Fibroblast of skin of right quadriceps (primary cell): ENCODE results near the gene TIMM29.
"Not testable (repeated sequence)": the region's sequence is repeated elsewhere in the genome, so short reads cannot be mapped to it uniquely, and the experiment has no call there.

ENCODE experiments used
- DNase-seq: peaks from one replicate; pipeline ENCODE4 v3.0.0-alpha.2; 2013

Gene TIMM29

DNA sequence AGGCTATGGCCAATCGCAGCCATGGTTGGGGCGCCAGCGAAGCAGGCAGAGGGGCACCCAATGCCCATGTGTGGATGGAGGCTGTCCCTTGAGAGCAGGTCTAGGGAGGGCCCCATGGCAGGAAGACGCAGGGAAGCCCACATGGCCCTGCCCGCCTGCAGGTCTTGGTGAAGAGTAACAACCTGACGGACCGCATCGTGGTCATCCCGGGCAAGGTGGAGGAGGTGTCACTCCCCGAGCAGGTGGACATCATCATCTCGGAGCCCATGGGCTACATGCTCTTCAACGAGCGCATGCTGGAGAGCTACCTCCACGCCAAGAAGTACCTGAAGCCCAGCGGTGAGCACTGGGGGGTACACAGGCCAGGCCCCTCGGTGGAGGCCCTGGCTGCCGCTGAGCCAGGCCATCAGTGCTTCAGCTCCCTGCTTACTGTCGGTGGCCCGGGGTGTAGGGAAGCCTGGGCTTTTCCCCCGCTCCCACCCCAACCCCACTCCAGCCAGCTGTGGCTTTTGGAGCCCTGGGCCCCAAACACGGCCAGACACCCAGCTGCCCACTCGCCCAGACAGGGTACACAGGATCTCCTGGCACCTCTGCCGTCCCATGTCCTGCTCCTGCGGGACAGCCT is 14.8 kb upstream of the TIMM29 start:
- DNase-seq, result no peak

DNA sequence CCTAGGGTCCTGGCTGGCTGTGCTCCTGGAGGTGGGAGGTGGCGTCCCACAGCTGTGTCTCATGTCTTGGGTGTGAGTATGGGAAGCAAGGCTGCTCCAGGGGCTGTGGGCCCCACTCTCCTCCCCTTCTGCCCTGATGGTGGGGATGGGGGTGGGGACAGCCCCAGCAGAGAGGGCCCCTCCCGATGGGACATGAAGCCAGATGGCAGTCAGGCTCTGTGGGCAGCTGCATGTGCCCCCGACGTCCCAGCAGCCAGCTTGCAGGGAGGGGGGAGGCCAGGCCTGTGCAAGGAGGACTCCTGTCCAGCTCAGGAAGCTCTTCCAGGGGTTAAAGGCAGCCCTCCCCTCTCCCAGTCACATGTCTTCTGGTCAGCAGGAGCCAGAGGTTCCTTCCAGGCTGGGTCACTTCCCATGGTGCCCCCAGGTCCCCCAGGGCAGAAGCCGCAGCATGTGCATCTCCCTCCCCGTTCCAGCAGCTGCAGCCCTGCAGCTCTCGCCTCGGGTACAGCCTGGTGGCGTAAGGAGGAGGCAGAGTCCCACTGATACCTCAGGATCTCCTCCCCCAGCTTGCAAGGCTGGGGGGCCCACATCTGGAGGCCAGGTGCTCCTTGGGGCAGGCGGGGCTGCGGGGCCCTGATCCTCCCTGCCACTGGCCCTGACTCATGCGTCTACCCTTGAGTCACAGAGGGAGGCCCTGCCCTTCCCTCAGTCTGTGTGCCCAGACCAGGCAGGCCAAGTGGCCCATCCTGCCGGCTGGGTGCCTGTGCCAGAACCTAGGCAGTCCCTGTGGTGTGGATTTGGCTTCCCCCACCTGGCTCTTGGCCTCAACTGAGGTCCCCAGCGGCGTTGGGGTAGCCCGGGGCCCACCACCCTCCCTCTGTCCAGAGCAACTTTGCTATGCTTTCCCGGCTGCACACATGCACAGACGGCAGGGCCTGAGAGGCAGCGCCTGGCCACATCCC is 13.2 kb upstream of the TIMM29 start:
- peak; percentile 81 for DNase-seq

DNA sequence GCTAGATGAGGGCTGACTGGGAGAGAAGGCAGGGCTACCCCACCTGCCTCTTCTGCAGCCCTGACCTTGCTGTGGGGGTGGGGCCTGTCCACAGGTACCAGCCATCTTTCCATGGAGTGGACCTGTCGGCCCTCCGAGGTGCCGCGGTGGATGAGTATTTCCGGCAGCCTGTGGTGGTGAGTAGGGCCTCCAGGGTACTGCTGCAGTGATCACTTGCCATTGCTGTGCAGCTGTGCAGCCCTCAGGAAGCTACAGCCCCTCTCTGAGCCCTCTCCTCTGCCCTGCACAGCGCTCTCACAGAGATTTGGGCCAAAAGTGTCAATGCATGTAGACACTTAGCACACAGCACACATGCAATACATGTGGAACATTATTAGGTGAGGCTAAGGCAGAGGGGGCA is 12.0 kb upstream of the TIMM29 start:
- no peak for DNase-seq

DNA sequence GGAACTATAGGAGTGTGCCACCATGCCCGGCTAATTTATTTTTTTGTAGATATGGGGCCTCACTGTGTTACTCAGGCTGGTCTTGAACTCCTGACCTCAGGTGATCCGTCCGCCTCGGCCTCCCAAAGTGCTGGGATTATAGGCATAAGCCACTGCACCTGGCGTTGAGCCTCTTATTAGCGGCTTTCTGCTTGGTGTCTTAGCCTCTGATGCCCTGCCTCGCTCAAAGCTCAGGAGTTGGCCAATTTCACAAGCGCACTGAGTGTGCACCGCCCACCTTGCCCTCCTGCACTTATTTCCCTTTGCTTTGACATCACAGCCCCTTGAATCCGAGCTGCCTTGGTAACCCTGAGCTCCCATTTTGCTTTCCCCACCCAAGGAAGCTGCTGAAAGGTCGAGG is 10.3 kb upstream of the TIMM29 start:
- no peak for DNase-seq

DNA sequence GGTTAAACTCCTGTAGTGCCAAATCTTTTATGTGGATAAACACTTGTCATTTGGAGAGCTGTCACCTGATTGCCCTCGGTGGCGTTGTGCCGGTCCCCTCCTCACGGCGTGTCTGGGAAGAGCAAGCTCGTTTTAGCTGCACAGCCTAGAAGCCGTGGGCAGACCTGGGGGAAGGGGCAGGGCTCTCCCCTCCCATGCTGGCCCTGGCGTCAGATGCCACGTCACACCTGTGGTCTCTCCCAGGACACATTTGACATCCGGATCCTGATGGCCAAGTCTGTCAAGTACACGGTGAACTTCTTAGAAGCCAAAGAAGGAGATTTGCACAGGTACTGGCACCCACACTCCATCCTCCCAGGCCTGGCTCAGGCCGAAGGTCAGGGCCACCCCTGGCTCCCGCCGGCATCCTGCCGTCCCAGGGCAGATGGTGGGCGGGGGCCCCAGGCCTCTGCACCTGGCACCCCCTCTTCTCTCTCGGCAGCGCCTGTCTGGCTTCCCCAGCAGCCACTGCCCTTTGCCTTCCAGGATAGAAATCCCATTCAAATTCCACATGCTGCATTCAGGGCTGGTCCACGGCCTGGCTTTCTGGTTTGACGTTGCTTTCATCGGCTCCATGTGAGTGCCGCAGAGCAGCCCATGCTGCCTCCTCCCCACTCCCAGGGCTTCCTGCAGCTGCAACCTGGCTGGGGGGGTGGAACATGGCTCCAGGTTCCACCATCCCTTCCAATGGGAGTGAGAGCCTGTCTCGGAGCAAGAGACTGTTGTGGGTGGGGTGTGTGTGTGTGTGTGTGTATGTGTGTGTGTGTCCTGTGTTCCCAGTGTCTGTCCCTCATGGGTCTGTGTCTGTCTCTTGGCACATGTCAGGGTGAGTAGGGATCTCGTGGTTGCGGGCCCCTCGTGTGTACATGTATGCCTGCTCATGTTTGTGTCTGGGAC is 9.0 kb upstream of the TIMM29 start:
- DNase-seq, result no peak

DNA sequence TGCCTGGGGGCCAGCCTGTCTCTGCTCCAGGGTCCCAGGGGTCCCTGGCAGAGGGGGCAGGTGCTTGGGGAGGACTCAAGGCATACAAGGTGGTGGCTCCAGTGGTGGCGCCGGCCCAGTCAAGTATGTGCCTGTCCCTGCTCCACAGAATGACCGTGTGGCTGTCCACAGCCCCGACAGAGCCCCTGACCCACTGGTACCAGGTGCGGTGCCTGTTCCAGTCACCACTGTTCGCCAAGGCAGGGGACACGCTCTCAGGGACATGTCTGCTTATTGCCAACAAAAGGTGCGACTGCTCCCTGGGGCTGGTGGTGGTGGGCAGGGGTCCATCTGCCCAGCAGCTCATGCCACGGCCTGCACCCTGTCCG is 8.3 kb upstream of the TIMM29 start:
- no peak for DNase-seq

DNA sequence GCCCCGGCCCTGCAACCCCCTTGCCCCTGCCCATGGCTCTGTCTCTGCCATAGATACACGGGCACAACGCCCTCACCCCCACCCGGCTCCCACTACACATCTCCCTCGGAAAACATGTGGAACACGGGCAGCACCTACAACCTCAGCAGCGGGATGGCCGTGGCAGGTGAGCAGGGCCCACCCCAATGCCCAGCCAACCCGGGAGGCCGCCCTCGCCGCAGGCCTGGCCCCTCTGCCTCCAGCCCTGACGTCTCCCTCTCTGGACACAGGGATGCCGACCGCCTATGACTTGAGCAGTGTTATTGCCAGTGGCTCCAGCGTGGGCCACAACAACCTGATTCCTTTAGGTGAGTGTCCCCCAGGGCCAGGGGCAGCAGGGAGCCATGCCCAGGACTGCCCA is 7.8 kb upstream of the TIMM29 start:
- no peak for DNase-seq

DNA sequence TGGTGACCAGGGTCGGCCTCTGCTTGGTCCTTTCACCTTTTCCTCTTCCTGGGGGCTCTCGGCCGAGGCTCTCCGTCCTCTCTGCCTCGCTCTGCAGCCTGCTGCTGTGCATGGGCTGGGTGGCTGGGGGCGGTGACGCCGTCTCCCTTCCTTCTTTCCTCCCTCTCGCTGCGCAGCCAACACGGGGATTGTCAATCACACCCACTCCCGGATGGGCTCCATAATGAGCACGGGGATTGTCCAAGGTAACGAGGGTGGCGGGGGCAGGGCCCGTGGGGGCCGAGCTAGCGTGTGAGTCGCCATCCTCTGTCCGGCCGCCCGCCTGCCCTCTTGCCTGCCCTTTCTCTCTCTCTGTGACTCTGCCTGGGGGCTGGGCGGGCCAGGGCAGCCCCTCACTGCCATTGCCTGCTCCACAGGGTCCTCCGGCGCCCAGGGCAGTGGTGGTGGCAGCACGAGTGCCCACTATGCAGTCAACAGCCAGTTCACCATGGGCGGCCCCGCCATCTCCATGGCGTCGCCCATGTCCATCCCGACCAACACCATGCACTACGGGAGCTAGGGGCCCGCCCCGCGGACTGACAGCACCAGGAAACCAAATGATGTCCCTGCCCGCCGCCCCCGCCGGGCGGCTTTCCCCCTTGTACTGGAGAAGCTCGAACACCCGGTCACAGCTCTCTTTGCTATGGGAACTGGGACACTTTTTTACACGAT is 7.3 kb upstream of the TIMM29 start:
- no peak for DNase-seq

DNA sequence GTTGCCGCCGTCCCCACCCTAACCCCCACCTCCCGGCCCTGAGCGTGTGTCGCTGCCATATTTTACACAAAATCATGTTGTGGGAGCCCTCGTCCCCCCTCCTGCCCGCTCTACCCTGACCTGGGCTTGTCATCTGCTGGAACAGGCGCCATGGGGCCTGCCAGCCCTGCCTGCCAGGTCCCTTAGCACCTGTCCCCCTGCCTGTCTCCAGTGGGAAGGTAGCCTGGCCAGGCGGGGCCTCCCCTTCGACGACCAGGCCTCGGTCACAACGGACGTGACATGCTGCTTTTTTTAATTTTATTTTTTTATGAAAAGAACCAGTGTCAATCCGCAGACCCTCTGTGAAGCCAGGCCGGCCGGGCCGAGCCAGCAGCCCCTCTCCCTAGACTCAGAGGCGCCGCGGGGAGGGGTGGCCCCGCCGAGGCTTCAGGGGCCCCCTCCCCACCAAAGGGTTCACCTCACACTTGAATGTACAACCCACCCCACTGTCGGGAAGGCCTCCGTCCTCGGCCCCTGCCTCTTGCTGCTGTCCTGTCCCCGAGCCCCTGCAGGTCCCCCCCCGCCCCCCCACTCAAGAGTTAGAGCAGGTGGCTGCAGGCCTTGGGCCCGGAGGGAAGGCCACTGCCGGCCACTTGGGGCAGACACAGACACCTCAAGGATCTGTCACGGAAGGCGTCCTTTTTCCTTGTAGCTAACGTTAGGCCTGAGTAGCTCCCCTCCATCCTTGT is 6.5 kb upstream of the TIMM29 start:
- no peak for DNase-seq

DNA sequence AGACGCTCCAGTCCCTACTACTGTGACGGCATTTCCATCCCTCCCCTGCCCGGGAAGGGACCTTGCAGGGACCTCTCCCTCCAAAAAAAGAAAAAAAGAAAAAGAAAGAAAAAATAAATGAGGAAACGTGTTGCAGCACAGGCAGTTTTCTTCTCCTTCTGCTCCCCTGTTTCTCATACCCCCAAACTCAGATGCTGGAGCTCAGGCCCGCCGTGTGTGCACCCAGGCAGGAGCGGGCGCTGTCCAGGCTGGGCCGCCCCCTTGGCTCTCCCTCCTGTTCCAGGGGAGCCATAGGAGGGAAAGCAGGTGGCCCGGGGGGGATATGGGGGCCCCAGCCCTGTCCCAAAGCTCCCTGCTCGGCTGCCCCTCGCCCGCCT is 6.0 kb upstream of the TIMM29 start:
- DNase-seq, result no peak

DNA sequence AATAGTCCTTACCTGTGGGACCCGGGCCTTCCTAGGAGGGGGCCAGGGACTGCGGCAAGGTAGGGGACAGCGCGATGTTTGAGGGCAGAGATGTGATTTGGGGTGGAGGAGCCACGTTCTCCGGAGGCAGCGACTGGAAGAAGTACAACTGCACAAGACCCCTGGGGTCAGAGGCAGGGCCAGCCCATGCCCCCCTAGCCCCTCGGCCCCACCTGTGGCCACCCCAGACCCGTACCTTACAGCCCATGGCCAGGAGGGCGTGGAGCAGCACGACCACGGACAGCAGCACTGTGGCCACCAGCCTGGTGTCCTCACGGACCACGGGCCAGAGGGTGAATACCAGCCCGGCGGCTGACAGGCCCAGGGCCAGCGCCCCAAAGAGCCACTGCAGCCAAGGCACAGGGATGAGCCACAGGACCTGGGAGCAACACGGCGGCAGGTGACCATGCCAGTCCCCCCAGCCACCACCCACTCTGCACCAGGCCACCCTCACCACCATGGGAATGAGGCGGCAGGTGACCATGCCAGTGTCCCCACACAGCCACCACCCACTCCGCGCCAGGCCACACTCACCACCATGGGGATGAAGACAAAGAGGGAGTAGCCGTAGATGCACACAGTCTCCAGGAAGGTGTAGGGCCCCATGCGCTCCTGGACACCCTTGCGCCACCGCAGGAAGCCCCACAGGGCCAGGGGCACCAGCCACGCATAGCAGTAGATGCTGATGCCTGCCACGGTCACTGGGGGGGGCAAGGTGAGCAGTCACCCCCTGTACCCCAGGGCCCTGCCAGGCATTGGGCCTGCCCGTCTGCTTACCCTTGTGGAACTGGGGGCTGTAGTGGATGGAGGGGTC is 5.1 kb upstream of the TIMM29 start:
- no peak for DNase-seq

DNA sequence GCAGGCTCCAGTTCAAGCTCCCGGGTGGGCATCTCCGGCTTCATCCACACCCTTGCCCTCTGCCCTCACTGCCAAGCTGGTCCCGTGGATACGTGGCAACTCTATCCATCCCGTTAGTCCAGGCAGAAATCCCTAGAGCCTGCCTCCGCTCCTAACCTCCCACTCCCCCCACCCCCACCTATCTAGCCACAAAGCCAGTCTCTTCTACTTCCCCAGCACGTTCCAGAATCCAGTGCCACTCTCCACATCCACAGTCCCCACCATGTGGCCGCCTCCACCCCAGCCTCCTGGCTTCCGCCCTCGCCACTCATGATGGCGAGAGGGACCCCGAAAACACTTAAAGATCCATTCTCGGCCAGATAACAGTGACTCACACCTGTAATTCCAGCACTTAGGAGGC is 4.0 kb upstream of the TIMM29 start:
- DNase-seq, result no peak

DNA sequence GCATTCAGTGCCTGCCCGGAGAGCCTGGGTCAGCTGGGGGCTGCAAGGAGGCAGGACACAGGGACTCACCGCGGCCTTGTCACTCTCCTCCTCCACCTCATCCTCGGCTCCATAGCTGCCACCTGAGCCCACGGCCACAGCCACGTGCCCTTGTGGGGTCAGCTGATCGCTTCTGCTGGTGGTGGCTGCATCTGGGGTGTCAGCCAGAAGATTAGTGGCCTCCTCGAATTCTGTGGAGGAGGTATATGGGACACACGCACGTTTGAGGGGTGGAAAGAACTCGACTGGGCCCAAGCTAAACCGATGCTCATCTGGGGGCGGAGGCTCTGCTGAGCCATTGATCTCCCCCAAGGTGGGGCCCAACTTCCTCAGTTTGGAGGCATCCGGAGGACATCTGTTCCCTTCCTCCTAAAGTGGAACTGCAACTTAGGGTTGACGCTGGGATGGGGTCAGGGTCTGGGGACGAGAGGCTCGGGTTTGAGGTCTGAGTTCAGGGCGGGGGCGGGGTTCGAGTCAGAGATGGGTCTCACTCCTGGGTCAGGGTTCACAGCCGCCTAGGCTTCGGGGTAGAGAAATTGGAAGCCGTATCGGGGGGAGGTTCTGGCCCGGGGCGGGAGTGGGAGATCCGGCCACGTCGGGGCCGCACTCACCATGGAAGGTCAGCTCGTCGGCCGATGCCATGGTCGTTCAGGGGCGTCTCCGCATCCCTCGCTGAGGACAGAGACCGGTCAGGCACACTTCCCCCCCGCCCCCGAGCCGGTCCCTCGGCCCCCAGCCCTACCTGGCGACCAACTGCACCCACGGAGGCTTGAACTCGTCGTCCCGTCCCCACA is 665 bp upstream of the TIMM29 start:
- no peak for DNase-seq

DNA sequence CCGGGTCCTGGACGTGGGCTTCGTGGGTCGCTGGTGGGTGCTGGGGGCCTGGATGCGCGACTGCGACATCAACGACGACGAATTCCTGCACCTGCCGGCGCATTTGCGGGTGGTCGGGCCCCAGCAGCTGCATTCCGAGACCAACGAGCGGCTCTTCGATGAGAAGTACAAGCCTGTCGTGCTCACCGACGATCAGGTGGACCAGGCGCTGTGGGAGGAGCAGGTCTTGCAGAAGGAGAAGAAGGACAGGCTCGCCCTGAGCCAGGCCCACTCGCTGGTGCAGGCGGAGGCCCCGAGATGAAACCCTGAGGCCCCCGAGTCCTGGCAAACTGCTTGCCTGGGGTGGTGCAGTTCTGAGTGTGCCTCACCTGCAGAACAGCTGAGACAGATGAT is 787 bp downstream of the TIMM29 start:
- DNase-seq, result no peak

DNA sequence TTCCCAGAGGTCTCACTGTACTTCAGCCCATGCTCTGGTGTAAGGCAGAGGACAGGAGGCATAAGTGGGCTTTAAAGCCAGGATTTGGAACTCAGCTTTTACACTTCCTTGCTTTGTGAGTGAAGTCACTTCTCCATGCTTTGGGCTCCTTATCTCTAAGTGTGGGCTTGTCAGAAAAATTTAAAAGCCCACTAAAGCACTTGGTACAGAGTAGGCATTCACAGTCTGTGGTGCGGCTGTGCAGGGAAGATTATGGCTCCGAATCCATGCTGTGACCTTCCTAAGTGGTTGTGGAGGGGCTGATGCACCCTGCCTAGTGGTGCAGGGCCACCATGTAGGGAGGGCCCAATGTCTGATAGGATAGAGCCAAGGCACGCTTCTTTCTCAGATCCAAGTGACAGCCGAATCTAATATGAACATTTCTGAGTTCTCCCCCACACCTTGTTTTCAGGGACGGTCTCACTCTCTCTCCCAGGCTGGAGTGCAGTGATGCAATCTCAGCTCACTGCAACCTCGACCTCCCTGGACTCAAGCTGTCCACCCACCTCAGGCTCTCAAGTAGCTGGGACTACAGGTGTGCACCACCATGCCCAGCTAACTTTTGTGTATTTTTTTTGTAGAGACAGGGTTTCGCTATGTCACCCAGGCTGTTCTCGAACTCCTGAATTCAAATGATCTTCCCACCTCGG is 6.9 kb downstream of the TIMM29 start:
- no peak for DNase-seq

DNA sequence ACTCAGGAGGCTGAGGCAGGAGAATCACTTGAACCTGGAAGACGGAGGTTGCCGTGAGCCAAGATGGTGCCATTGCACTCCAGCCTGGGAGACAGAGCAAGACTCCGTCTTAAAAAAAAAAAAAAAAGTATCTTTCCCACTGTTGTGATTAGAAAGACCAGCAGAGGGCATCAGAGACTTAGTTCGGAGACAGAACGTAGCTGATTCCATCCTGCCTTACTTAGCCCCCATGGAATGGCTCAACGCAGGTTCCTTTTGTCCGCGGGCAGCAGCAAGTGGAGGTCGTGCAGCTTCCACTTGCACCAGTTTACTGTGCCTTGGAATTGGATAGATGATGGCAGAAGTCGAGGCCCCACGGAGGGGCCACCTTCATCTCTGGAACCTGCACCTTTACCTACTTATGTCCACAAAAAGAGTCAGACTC is 8.1 kb downstream of the TIMM29 start:
- DNase-seq, result peak; percentile 76

DNA sequence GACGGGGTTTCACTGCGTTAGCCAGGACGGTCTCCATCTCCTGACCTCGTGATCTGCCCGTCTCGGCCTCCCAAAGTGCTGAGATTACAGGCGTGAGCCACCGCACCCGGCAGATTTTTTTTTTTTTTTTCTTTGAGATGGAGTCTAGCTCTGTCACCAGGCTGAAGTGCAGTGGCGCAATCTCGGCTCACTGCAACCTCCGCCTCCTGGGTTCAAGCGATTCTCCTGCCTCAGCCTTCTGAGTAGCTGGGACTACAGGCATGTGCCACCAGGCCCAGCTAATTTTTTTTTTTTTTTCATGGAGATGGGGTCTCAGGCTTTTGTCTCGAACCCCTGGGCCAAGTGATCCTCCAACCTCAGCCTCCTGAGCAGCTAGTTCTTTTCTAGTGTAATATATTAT is 13.0 kb downstream of the TIMM29 start:
- DNase-seq, result not testable (repeated sequence)

DNA sequence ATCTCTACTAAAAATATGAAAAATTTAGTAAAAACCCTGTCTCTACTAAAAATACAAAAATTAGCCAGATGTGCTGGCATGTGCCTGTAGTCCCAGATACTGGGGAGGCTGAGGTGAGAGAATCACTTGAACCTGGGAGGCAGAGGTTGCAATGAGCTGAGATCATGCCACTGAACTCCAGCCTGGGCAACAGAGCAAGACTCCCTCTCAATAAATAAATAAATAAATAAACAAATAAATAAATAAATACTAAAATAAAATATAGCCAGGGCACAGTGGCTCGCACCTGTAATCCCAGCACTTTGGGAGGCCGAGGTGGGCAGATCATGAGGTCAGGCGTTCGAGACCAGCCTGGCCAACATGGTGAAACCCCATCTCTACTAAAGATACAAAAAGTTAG is 14.8 kb downstream of the TIMM29 start:
- not testable (repeated sequence) for DNase-seq

DNA sequence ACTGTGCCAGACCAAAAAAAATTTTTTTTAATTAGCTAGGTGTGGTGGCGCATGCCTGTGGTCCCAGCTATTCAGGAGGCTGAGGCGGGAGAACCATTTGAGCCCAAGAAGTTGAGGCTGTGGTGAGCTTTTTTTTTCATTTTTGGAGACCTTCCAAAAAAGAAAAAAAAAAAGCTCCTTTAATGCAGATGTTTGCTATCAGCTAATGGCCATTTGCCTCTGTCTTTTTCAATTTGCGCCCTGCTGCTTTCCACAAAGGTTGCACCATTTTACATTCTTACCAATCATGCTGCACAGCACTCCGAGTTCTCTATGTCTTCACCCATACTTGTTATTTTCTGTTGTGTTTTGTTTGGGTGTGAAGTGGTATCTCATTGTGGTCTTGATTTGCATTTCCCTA is 16.7 kb downstream of the TIMM29 start:
- no peak for DNase-seq
